Frontal cortex (tissue), 4 donors: Measurements from ENCODE around the gene NAPB. TPM values are rescaled to one million over a fixed set of nuclear protein-coding genes. Genes with fewer than 3 reads are reported as not detected.
A peak's percentile ranks its signal among the peaks of the same experiment; 100 is the strongest.

Experiments used
- DNase-seq, 2 donors: peaks; one replicate each; pipeline ENCODE4 v3.0.0; 2012; ENCODE audit warnings: low spot score in 2 of 2
- FAIRE-seq: peaks from 2 replicates; lab custom pipeline; 2012; peaks lifted over from hg19 to GRCh38; lab: Jason Lieb, UNC
- total RNA-seq: library from RNA; depleted of rRNA; stranded (reverse); fragments of >200 nt; gene quantifications from one replicate; pipeline ENCODE4 v1.2.3, GENCODE V29; 2014
- donor health status: control.
- donor health status: control.
- donor health status: control.

The NAPB gene
- total RNA-seq, 1 donor from 2014 or later: 97.8 TPM

GRCh38 chr20:23370873-23371272 lies 50.4 kb downstream of the NAPB start:
- no peak for FAIRE-seq

GRCh38 chr20:23370274-23370673 lies 51.0 kb downstream of the NAPB start:
- FAIRE-seq (no peak), DNase-seq (no peak)

More at GRCh38 chr20:23370873-23371272, 50.4 kb downstream of the NAPB start:
- no peak for DNase-seq

GRCh38 chr20:23369072-23369823 lies 52.0 kb downstream of the NAPB start:
- no peak for FAIRE-seq
- DNase-seq: no peak

DNA sequence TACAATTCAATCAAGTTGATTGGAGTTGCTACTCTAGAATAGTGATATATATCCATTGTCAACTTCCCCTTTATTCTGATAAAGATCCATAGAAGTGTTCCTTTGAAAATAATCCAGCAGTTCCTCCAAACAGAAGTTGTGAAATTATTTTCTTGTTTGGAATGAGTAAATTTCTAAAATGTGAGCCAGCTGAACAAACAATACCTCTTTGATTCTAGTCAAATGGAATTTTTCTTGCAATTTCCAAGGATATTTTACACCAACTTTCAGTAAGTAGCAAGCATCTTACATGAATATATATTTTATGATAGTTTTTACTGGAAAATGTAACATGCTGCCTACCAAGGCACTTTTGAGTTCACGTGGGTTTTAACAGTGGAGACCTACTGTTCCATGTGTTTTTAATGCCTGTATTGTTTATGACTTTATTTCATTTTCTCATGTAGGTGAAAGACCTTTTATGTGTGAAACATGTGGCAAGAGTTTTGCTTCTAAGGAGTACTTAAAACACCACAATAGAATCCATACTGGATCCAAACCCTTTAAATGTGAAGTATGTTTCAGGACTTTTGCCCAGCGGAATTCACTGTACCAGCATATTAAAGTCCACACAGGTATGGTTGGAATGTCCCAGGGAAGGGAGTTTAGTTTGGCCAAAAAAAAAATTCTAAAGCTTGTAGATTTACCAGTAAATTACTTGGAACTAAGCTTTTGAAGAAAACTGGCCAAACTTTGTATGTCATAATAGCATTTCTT lies 52.8 kb downstream of the NAPB start:
- DNase-seq: no peak
- FAIRE-seq: no peak

GRCh38 chr20:23367770-23368169 lies 53.5 kb downstream of the NAPB start:
- no peak for DNase-seq
- no peak for FAIRE-seq

GRCh38 chr20:23366384-23366783 lies 54.9 kb downstream of the NAPB start:
- DNase-seq (no peak), FAIRE-seq (no peak)

- FAIRE-seq (no peak), DNase-seq (no peak)
Observed at GRCh38 chr20:23365390-23366165, 55.7 kb downstream of the NAPB start.

DNA sequence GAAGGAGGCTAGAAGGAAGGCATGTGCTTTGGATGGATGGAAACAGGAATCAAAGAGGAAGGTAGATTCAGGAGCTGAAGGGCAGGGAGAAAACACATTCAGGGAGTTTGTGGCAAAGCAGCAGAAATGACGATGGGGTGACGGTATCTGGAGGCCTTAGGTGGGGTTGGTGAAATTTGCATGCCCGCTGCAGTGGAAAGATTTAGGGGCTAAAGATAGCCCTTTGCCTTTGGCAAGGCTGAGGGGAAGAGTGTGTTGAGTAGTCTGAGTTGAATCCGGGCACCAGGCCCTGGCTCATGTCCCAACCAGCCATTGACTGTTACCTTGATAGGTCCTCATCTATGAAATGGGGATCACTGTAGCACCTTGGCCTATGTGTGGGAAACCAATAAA lies 58.0 kb downstream of the NAPB start:
- DNase-seq (no peak), FAIRE-seq (no peak)

GRCh38 chr20:23362392-23363256 lies 58.7 kb downstream of the NAPB start:
- DNase-seq (peak; percentile 33 to 48), FAIRE-seq (no peak)

- DNase-seq (peak; percentile 98 to 99), FAIRE-seq (no peak)
Observed at GRCh38 chr20:23361476-23362391, 59.6 kb downstream of the NAPB start, which contains the start of gene GZF1. GZF1 (plus strand) TSS chr20:23362182; CDS start chr20:23364384, 2,202 bp downstream.

DNA sequence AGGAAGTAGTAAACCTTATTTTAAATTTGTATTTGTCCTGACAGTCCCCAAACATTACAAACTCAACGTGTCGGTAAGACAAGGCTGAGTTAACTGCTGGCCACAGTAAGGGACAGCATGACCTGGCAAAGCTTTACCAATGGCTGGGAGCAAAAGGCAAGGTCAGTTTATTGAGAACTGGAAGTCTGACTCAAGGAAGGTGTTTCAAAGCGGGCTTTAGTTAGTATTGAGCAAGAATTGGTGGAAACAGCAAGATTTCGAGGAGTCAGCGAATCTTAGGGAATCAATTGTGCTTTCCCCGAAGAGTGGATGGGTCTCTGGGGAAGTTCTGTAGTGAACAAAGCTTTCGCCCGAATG lies 60.2 kb downstream of the NAPB start:
- no peak for FAIRE-seq
- no peak for DNase-seq

GRCh38 chr20:23360531-23360930 lies 60.8 kb downstream of the NAPB start:
- no peak for FAIRE-seq

DNA sequence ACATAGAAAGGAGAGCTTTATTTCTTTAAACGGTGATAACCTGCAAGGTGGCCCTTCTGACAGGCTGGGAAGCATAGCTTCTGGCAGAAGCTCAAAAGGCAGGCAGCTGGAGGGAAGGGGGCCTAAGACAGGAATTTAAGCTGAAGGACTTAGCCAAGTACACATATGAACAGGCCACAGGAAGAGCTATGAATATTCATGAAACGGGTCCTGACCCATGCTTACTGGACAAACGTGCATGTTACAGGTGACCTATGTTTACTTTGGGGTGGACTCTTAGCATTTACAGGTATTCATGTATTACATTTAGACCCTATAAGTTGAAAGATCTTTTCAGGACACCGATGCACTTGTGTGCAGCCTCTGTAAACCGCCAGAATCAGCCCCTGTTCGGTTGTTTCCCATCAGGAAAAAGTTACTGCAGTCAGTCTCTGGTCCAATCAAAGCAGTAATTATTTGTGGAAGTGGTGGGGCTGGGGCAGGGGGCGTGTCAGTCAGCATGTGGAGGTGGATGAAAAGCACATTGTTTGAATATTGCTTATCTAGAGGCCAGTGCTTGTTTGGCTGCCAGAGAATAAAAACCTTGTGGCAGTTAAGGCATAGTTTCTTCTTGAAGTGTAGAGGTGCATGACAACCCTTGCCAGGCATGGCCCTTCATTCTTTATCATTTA lies 62.2 kb downstream of the NAPB start:
- no peak for DNase-seq
- no peak for FAIRE-seq

More at GRCh38 chr20:23360531-23360930, 60.8 kb downstream of the NAPB start:
- DNase-seq: no peak

DNA sequence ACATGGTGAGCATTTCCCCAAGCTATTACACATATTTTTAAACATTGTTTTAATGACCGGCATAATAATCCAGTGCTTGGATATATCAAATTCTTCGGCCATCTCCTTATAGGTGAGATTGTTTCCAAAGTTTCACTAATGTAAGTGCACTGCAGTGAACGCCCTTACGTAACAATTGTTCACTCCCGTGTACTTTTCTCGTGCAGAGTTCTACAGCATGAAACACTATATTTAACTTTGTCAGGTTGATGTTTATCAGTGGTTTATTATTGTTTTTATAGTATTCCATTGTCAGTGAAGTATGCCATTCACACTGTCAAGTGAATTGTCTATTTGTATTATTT lies 62.8 kb downstream of the NAPB start:
- DNase-seq (no peak), FAIRE-seq (no peak)

DNA sequence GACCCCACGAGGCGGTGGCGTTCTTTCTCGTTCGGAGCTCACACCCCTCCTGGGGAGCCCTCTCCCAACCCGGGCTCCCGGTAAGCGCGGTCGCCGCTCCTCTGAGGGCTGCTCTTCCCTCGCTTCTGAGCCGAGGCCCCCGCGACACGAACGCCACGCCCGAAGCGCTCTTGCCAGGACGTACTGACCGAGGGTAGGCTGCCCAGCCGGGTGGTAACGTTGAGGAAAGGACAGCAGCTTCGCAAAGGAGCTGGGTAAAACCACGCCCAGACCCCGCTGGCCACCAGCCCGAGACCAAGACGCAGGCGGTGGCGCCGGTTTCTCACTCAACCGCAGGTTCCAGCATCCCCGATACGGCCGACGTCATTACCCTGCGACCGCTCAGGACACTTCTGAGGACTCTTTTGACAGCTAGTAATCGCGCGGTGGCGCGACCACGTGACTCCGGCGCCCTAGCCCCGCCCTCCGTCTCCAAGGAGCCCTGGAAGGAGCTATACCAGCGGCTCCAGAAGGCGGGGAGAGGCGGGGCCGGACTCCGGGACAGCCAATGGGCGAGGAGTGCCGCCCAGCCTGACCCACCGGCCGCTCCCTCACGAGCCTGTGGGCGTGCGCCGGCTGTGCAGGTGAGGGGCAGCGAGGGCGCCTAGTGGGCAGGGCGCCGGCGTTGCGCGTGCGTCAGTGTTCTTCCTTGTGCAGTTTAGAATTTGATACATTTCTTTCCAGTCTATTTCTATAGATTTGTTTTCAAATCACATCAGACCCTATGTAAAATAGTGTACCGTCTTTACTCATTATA lies 63.3 kb downstream of the NAPB start:
- DNase-seq: peak; percentile 85 to 91
- FAIRE-seq: no peak

- no peak for FAIRE-seq
- DNase-seq: no peak
Observed at GRCh38 chr20:23356203-23356602, 65.1 kb downstream of the NAPB start.
